HepG2 (cell line): Measurements from ENCODE around the gene STK4.

Experiments used
- HDAC6 ChIP-seq: fragments of 200-600 bp; sonication (generic); IDR thresholded peaks from 2 replicates; pipeline ENCODE4 v1.7.0; 2017; ENCODE audit warnings: mild to moderate bottlenecking, antibody characterized with exemption, low read length, low read depth
- NR2F1 ChIP-seq, 2 experiments: fragments of 450-650 bp in 1 of 2; formaldehyde crosslinking in 1 of 2; IDR thresholded peaks; 2 replicates each; pipeline versions ENCODE4 v1.5.0 to v1.6.1; 2016 to 2020; ENCODE audit warnings: mild to moderate bottlenecking in 1 of 2, missing compliant biosample characterization in 1 of 2, missing genetic modification reagents in 1 of 2, moderate library complexity in 1 of 2
- PHF8 ChIP-seq: sonication (generic); formaldehyde crosslinking; IDR thresholded peaks from 2 replicates; pipeline ENCODE4 v1.5.0; 2020; ENCODE audit warnings: missing genetic modification reagents
- POLR2AphosphoS2 ChIP-seq: IDR thresholded peaks from 2 replicates; pipeline ENCODE4 v1.6.1; 2011; ENCODE audit warnings: low read depth, low read length, improper control_type of control experiment
- RBM39 ChIP-seq: fragments of 200-400 bp; formaldehyde crosslinking; IDR thresholded peaks from one replicate; pipeline ENCODE4 v1.6.1; 2018; ENCODE audit warnings: antibody characterized with exemption, mild to moderate bottlenecking, low read depth, low read length; ENCODE audit not compliant: poor library complexity, severe bottlenecking
- ZNF530 ChIP-seq: sonication (generic); formaldehyde crosslinking; IDR thresholded peaks from 2 replicates; pipeline ENCODE4 v1.5.0; 2020; ENCODE audit warnings: low read depth, mild to moderate bottlenecking, missing genetic modification reagents
- TF ChIP-seq, protein P1 (sequence below): IDR thresholded peaks from 2 replicates; pipeline ENCODE4 v1.6.1; 2012; ENCODE audit warnings: low read length, improper control_type of control experiment
- TF ChIP-seq, protein P2 (sequence below): sonication (generic); formaldehyde crosslinking; IDR thresholded peaks from 2 replicates; pipeline ENCODE4 v1.5.0; 2020; ENCODE audit warnings: mild to moderate bottlenecking, missing genetic modification reagents, moderate library complexity
- TF ChIP-seq, protein P3 (sequence below): sonication (generic); formaldehyde crosslinking; IDR thresholded peaks from 2 replicates; pipeline ENCODE4 v1.5.1; 2020; ENCODE audit warnings: missing genetic modification reagents, mild to moderate bottlenecking, borderline replicate concordance

DNA sequence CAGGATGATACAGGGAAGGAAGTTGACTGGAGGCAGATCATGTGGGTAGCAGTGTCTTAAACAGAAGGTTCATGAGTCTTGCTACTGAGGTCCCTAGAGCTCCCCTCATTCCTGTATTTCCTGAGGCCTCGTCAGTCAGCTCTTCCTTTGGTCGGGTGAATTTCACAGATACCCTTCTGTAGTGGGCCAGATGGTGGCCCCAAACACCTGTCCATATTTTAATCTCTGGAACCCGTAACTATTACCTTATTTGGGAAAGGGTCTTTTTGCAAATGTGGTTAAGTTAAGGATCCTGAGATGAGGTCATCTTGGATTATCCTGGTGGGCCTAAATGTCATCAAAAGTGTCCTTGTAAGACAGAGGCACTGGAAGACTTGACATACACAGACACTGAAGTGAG, 125.1 kb downstream of the STK4 start:
- TF ChIP-seq PHF8 (no peak), NR2F1 (CRISPR knock-in tag; IDR thresholded peaks at IDR 0.05) (no peak), ZNF530 (CRISPR knock-in tag) (no peak), HDAC6 (no peak), RBM39 (no peak), POLR2AphosphoS2 (no peak)
- TF ChIP-seq, protein P1, sequence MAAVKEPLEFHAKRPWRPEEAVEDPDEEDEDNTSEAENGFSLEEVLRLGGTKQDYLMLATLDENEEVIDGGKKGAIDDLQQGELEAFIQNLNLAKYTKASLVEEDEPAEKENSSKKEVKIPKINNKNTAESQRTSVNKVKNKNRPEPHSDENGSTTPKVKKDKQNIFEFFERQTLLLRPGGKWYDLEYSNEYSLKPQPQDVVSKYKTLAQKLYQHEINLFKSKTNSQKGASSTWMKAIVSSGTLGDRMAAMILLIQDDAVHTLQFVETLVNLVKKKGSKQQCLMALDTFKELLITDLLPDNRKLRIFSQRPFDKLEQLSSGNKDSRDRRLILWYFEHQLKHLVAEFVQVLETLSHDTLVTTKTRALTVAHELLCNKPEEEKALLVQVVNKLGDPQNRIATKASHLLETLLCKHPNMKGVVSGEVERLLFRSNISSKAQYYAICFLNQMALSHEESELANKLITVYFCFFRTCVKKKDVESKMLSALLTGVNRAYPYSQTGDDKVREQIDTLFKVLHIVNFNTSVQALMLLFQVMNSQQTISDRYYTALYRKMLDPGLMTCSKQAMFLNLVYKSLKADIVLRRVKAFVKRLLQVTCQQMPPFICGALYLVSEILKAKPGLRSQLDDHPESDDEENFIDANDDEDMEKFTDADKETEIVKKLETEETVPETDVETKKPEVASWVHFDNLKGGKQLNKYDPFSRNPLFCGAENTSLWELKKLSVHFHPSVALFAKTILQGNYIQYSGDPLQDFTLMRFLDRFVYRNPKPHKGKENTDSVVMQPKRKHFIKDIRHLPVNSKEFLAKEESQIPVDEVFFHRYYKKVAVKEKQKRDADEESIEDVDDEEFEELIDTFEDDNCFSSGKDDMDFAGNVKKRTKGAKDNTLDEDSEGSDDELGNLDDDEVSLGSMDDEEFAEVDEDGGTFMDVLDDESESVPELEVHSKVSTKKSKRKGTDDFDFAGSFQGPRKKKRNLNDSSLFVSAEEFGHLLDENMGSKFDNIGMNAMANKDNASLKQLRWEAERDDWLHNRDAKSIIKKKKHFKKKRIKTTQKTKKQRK = no peak
- TF ChIP-seq, protein P2, sequence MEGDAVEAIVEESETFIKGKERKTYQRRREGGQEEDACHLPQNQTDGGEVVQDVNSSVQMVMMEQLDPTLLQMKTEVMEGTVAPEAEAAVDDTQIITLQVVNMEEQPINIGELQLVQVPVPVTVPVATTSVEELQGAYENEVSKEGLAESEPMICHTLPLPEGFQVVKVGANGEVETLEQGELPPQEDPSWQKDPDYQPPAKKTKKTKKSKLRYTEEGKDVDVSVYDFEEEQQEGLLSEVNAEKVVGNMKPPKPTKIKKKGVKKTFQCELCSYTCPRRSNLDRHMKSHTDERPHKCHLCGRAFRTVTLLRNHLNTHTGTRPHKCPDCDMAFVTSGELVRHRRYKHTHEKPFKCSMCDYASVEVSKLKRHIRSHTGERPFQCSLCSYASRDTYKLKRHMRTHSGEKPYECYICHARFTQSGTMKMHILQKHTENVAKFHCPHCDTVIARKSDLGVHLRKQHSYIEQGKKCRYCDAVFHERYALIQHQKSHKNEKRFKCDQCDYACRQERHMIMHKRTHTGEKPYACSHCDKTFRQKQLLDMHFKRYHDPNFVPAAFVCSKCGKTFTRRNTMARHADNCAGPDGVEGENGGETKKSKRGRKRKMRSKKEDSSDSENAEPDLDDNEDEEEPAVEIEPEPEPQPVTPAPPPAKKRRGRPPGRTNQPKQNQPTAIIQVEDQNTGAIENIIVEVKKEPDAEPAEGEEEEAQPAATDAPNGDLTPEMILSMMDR (CRISPR knock-in tag) = no peak
- TF ChIP-seq, protein P3, sequence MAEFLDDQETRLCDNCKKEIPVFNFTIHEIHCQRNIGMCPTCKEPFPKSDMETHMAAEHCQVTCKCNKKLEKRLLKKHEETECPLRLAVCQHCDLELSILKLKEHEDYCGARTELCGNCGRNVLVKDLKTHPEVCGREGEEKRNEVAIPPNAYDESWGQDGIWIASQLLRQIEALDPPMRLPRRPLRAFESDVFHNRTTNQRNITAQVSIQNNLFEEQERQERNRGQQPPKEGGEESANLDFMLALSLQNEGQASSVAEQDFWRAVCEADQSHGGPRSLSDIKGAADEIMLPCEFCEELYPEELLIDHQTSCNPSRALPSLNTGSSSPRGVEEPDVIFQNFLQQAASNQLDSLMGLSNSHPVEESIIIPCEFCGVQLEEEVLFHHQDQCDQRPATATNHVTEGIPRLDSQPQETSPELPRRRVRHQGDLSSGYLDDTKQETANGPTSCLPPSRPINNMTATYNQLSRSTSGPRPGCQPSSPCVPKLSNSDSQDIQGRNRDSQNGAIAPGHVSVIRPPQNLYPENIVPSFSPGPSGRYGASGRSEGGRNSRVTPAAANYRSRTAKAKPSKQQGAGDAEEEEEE (CRISPR knock-in tag) = no peak
